Stimulated activated naive B cell treated with anti-CD40 and anti-IgM and Interleukin-4, amounts not matched to agents 10 μg/mL and 1 μg/mL and 100 μg/mL, for 72 hours (primary cell): ENCODE measurements around the gene GPATCH11.

Experiments
- ATAC-seq, 2 donors: fragments of 150-1000 bp; cut with Tn5 transposase; replicated peaks; 2 replicates each; pipeline ENCODE4 v1.10.0; 2021; ENCODE audit warnings: moderate library complexity in 1 of 2
- DNase-seq: peaks from one replicate; pipeline ENCODE4 v3.0.0; 2021
- H3K27ac Mint-ChIP-seq: one replicate; pipeline ENCODE4 v1.8.0; 2022; ENCODE audit warnings: mild to moderate bottlenecking, mixed read lengths
- H3K27me3 Mint-ChIP-seq, 2 donors: one replicate each; pipeline ENCODE4 v1.8.0; 2022; ENCODE audit warnings: mixed read lengths in 2 of 2
- H3K36me3 Mint-ChIP-seq, 2 donors: one replicate each; pipeline ENCODE4 v1.8.0; 2022; ENCODE audit warnings: mixed read lengths in 2 of 2, mild to moderate bottlenecking in 1 of 2
- H3K4me1 Mint-ChIP-seq, 2 donors: one replicate each; pipeline ENCODE4 v1.8.0; 2022; ENCODE audit warnings: mixed read lengths in 2 of 2, mild to moderate bottlenecking in 1 of 2
- H3K4me3 Mint-ChIP-seq, 2 donors: one replicate each; pipeline ENCODE4 v1.8.0; 2022; ENCODE audit warnings: mild to moderate bottlenecking in 2 of 2, mixed read lengths in 2 of 2, moderate library complexity in 1 of 2
- H3K9me3 Mint-ChIP-seq, 2 donors: one replicate each; pipeline ENCODE4 v1.8.0; 2022; ENCODE audit warnings: mixed read lengths in 2 of 2, mild to moderate bottlenecking in 1 of 2

Gene GPATCH11

DNA sequence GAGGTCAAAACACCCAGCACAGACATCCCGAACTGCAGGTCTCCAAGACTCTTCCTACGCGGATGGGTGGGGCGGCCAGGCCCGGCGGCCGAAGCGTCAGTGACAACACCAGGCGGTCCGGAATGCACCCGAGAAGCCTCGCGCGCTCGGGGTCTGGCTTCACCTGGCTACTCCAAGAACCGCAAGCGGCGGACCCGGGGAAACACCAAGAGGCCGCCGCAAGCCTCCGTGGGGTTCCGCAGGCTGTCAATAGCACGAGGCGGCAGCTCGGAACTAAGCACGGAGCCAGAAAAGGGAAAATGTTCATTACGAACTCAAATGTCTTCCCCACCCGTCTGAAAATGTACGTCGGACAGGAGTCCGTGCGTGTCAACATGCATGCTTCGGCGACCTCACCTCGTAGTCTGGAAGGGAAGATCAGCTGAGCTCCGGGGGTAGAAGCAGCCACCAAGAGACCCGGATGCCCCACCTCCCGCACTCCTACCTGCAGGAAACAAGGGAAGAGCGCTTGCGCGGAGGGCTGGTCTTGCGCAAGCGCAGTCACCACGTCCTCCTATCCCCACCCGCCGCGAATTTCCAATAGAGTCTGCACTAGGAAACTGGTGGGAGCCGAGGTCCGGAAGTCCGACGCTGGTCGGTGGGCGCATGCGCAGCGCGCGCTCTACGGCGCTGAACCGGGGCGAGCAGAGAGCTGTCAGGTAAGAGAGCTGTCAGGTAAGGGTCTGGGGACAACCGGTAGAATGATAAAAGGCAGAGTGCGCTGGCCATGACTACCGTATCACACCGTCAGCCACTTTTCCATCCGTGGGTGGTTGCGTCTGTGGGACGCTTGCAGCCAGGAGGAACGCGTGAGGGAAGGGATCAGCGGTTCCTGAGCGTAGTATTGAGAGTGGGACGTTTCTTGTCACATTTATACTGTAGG lies at the start of gene GPATCH11, which contains the start of gene HEATR5B:
GPATCH11 (plus strand) TSS at position 646 of the 922 bp plus-strand sequence. CDS start 3,864 bp downstream, outside the sequence.
HEATR5B (minus strand) TSS at position 500 of the 922 bp plus-strand sequence. CDS start 958 bp downstream, outside the sequence.
- peaks cover 43 to 44% of the 10 kb centered on the region in 2 donors for H3K4me1 Mint-ChIP-seq
- ATAC-seq (peak; percentile 86 to 92), DNase-seq (peak; percentile 93)
- no peaks in the 10 kb centered on the region for H3K9me3 Mint-ChIP-seq
- H3K27me3 Mint-ChIP-seq, result no peaks in the 10 kb centered on the region
- H3K27ac Mint-ChIP-seq, result no peak within 1 kb of the TSS
- H3K4me3 Mint-ChIP-seq, result peak within 1 kb of the TSS in 1 of 2 donors; percentile 69
- peaks cover 21 to 38% of the 10 kb centered on the region in 2 donors for H3K36me3 Mint-ChIP-seq

DNA sequence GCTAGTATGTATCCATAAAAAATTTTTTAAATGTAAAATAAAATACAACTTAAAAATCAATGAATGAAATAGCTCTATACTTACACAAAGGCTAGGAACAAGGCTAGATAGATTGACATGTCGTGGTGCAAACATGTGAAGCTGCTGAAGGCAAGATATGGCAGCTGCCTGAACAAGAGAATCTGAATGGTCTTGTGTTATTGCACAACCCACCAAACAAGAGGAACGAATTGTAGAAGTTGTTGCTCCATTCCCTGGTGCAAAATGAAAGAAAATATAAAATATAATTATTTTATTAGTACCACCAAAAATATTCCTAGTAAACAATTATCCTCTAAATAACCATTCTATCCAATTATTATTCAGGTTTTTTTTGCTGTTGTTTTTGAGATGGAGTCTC lies 46.5 kb upstream of the GPATCH11 start:
- no peak overlapping the region for H3K27ac Mint-ChIP-seq
- no peak for DNase-seq
- H3K4me1 Mint-ChIP-seq, result no peaks in the 10 kb centered on the region
- no peak overlapping the region for H3K4me3 Mint-ChIP-seq
- ATAC-seq, result no peak
- H3K36me3 Mint-ChIP-seq, result peaks cover 15 to 21% of the 10 kb centered on the region in 2 donors
- no peaks in the 10 kb centered on the region for H3K9me3 Mint-ChIP-seq
- no peaks in the 10 kb centered on the region for H3K27me3 Mint-ChIP-seq

DNA sequence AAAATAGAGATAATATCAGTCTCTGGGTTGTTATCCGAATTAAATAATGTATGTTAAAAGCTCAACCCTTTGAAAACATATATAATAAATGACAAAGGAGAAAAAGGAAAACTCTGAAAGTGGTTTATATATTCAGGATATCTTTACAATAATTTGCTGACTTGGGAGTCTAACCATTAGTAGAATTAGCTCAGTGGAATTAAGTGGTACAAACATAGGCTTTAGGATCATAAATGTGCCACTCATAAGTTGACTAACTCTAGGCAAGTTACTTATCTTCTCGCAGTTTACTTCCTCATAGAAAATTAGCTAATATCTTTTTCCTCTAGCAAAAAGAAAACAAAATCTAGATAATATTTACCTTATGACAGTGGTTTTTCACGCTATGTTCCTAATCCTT lies 44.7 kb upstream of the GPATCH11 start:
- DNase-seq (no peak), ATAC-seq (no peak)
- Mint-ChIP-seq H3K36me3 (peaks cover 16 to 24% of the 10 kb centered on the region in 2 donors), H3K4me1 (no peaks in the 10 kb centered on the region), H3K27me3 (no peaks in the 10 kb centered on the region), H3K4me3 (no peak overlapping the region), H3K9me3 (no peaks in the 10 kb centered on the region), H3K27ac (no peak overlapping the region)

DNA sequence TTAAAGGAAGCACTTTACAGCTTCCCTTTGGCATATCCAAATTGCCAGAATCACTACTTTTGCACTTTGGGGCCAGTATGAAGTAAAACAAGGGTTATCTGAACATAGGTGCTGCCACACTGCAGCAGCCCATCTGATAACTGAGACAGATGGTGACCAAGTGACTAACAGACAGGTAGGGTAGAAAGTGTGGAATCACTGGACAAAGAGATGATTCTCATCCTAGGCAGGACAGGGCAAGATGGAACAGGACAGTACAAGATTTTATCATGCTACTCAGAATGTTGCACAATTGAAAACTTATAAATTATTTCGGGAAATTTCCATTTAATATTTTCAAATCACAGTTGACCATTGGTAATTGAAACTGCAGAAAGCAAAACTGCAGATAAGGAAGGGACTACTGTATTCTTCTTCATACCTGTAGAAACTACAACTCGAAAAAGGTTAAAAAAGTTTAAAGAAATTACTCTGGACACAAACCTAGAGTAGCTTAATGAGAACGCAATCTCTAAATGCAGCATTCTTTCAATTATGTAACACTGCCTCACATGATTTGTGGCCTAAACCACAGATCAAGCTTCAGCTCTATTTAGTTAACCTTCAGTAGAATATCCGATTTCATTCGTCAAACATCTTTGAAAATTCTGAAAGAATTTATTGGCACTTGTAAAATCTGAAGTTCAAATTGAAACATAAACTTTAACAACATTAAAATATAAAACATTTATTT lies 31.6 kb upstream of the GPATCH11 start:
- H3K9me3 Mint-ChIP-seq, result no peaks in the 10 kb centered on the region
- H3K4me3 Mint-ChIP-seq, result no peak overlapping the region
- no peak for DNase-seq
- no peaks in the 10 kb centered on the region for H3K4me1 Mint-ChIP-seq
- H3K36me3 Mint-ChIP-seq, result peaks cover 33 to 38% of the 10 kb centered on the region in 2 donors
- H3K27ac Mint-ChIP-seq, result no peak overlapping the region
- ATAC-seq, result no peak
- no peaks in the 10 kb centered on the region for H3K27me3 Mint-ChIP-seq

DNA sequence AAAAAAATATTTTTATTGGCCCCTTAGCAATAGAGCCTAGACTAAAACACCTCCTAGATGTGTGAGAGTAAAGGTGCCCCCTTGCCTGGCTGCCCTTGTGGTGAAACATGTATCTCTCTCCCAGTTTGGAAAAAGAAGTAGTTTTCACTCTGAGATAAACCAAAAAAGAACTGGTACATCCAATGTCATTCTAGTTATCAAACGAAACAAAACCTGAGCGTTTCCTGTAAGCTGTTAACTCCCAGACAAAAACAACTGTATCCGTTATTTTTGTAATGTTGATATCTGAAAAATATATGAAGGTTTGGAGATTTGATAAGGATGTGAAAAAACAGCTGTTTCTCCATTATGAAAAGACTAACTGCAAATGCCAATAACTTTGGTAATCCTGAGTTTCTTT lies 24.5 kb upstream of the GPATCH11 start:
- Mint-ChIP-seq H3K27ac (no peak overlapping the region), H3K4me1 (peaks cover 0 to 1% of the 10 kb centered on the region in 2 donors), H3K27me3 (no peaks in the 10 kb centered on the region), H3K4me3 (no peak overlapping the region), H3K9me3 (no peaks in the 10 kb centered on the region), H3K36me3 (peaks cover 17 to 27% of the 10 kb centered on the region in 2 donors)
- no peak for DNase-seq
- ATAC-seq, result no peak

DNA sequence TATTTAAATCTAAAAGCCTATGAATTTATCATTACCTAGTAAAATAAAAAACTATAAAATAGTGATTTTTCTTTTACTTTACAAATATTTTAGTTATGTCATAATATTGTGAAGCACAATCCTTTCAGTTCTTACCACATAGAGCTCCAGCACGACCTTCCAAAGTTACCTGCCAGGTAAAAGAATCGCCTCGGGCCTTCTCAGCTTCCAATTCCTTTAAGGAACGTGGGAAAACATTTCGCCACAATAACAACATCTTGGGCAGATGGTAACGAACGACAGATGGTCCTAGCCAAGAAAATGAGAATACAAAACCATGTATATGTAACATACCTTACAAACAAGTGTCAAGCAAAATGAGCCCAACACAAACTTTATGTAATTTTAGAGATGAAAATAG lies 23.9 kb upstream of the GPATCH11 start:
- Mint-ChIP-seq H3K9me3 (no peaks in the 10 kb centered on the region), H3K36me3 (peaks cover 17 to 27% of the 10 kb centered on the region in 2 donors), H3K27me3 (no peaks in the 10 kb centered on the region), H3K4me1 (peaks cover 0 to 1% of the 10 kb centered on the region in 2 donors), H3K4me3 (no peak overlapping the region), H3K27ac (no peak overlapping the region)
- ATAC-seq, result no peak
- no peak for DNase-seq

DNA sequence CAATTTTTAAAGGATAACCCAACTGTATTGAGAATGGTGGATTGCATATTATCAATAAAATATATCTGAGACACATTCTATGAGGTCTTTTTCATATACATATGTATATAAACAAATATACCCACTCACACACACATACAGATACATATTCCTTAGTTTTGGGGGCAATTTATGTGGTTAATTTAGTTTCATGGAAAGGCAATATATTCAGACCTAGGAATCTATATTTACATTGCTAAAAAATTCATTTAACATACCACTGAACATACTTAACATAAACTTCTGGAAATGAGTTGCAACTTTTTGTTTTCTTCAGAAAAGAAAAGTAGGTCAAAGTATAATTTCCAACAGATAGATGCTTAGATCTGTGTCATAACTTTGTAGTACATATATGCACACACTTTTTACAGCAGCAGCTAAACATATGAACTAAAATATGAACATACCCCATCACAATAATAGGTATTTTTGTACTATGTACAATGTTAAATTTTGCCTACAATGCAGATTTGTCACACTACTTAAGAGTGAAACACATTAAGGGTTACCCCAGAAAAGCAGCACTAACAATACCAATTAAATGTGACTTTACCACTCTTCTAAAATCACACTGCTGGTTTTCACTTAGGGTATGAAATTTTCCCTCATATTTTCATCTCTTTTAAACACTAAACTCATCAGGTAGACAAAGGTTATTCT lies 23.2 kb upstream of the GPATCH11 start:
- Mint-ChIP-seq H3K36me3 (peaks cover 17 to 27% of the 10 kb centered on the region in 2 donors), H3K9me3 (no peaks in the 10 kb centered on the region), H3K4me1 (peaks cover 0 to 1% of the 10 kb centered on the region in 2 donors), H3K4me3 (no peak overlapping the region), H3K27ac (no peak overlapping the region), H3K27me3 (no peaks in the 10 kb centered on the region)
- ATAC-seq (no peak), DNase-seq (no peak)

DNA sequence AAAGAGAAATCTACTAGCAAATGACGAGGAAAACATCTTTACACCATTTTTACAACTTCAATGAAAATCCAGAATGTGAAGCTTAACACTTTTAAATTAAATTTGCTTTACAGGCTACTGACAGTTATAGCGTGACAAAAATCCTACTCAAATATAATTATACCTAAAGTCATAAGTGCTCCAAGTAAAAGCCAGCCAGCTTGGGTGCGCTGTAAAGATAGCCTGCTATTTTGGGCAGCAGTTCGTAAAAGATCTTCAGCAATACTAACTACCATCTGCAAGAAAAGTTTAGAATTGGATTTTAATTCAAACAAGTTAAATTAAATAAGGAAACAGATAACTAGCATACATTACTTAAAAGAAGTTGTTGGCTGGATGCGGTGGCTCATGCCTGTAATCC lies 22.5 kb upstream of the GPATCH11 start:
- H3K27ac Mint-ChIP-seq, result no peak overlapping the region
- no peak overlapping the region for H3K4me3 Mint-ChIP-seq
- peaks cover 0 to 1% of the 10 kb centered on the region in 2 donors for H3K4me1 Mint-ChIP-seq
- H3K36me3 Mint-ChIP-seq, result peaks cover 12 to 22% of the 10 kb centered on the region in 2 donors
- no peaks in the 10 kb centered on the region for H3K27me3 Mint-ChIP-seq
- DNase-seq (no peak), ATAC-seq (no peak)
- no peaks in the 10 kb centered on the region for H3K9me3 Mint-ChIP-seq

DNA sequence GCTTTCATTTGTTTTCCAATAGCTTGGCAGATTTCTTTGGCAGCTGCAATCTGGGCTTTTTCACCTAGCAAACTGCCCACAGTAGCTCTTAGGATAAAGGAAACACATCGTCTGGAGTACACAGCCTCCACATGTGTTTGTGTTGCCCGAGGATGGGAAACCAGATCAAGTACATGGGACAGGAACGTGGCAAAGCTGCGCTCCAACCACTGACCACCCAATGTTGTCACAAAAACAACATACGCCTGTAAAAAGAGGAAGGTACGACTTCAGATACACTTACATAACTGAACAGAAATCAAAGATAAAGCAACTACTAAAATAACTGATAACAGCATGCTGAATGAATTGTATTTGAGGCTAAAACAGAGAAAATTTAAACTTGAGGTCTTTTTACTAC lies 15.6 kb upstream of the GPATCH11 start:
- no peak for DNase-seq
- H3K4me1 Mint-ChIP-seq, result peaks cover 10 to 16% of the 10 kb centered on the region in 2 donors
- no peaks in the 10 kb centered on the region for H3K9me3 Mint-ChIP-seq
- H3K27ac Mint-ChIP-seq, result no peak overlapping the region
- H3K36me3 Mint-ChIP-seq, result peaks cover 22 to 32% of the 10 kb centered on the region in 2 donors
- H3K27me3 Mint-ChIP-seq, result no peaks in the 10 kb centered on the region
- ATAC-seq, result no peak
- H3K4me3 Mint-ChIP-seq, result no peak overlapping the region

DNA sequence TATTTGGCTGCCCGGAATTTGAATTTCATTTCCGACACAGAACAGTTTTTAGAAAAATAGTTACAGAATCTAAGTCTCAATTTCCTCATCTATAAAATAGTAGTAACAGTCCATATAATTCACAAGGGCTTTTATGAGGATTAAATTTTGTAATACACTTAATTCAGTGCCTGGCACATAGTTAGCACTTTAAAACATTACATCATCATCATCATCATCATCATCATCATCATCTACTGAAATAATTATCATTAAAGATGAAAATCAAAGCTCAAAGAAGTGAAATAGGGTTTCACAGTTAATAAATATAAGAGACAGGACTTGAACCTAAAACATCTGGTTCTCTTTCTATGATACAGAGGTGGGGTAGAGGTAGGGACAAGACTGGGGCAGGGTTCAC lies 13.4 kb upstream of the GPATCH11 start:
- H3K27ac Mint-ChIP-seq, result no peak overlapping the region
- peaks cover 35 to 37% of the 10 kb centered on the region in 2 donors for H3K36me3 Mint-ChIP-seq
- no peaks in the 10 kb centered on the region for H3K9me3 Mint-ChIP-seq
- H3K4me3 Mint-ChIP-seq, result no peak overlapping the region
- peaks cover 16 to 21% of the 10 kb centered on the region in 2 donors for H3K4me1 Mint-ChIP-seq
- ATAC-seq (no peak), DNase-seq (no peak)
- H3K27me3 Mint-ChIP-seq, result no peaks in the 10 kb centered on the region

DNA sequence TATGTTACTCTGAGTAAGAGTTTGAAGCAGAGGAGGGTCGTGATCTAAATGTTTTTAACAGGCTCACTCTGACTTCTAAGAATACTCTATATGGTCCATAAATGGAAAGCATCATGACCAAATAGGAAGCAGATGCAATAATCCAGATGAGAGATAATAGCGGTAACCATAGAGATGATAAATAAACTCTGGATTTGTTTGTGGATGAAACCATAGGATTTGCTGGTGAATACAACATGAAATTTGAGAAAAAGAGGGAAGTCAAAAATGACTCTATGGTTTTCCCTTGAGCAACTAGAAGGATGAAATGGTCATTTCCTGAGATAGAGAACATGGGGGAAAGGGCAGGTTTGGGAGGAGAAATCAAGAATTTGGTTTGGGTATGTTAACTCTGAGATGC lies 4.1 kb upstream of the GPATCH11 start:
- Mint-ChIP-seq H3K4me3 (peak overlapping the region; percentile 58 to 71), H3K27ac (peak overlapping the region; percentile 87), H3K27me3 (no peaks in the 10 kb centered on the region), H3K9me3 (no peaks in the 10 kb centered on the region), H3K4me1 (peaks cover 26 to 30% of the 10 kb centered on the region in 2 donors), H3K36me3 (peaks cover 22 to 45% of the 10 kb centered on the region in 2 donors)
- DNase-seq (no peak), ATAC-seq (no peak)

DNA sequence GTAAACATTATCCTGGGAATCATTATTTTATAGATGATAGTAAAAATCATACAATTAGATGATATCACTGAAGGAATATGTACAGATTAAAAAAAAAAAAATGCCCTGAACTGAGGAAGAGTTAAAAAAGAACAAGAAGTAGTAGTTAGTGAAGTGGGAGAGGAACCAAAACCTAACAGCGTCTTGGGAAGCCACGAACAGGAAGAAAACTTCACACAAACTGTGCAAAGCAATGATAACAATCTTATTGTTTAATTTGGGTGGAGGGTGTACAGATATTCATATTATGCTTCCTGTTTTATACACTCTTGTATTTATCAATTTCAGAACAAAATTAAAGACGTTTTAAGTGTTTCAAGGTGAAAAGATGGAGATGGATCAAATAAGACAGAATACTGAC lies 3.6 kb upstream of the GPATCH11 start:
- Mint-ChIP-seq H3K27ac (peak overlapping the region; percentile 87), H3K27me3 (no peaks in the 10 kb centered on the region), H3K9me3 (no peaks in the 10 kb centered on the region), H3K36me3 (peaks cover 22 to 45% of the 10 kb centered on the region in 2 donors), H3K4me3 (peak overlapping the region; percentile 58 to 71), H3K4me1 (peaks cover 26 to 30% of the 10 kb centered on the region in 2 donors)
- no peak for ATAC-seq
- DNase-seq, result no peak

DNA sequence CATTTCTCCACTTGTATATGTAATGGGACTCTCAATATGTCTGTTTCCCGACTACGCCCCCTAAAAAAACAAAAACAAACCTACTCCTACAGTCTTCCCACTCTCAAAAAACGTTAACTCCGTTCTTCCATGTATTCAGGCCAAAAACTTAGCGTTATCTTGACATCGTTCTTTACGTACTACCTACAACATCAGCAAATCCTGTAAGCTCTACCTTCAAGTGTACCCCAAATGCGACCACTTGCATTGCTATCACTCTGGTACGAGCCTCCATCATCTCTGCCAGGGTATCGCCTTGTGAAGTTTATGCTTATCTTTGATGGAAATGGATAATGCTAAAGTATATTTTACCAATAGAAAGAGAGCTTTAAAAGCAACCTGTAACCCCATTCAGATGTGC lies 479 bp downstream of the GPATCH11 start:
- peaks cover 22 to 42% of the 10 kb centered on the region in 2 donors for H3K36me3 Mint-ChIP-seq
- no peaks in the 10 kb centered on the region for H3K9me3 Mint-ChIP-seq
- ATAC-seq (no peak), DNase-seq (no peak)
- no peaks in the 10 kb centered on the region for H3K27me3 Mint-ChIP-seq
- H3K4me1 Mint-ChIP-seq, result peaks cover 43 to 45% of the 10 kb centered on the region in 2 donors
- H3K27ac Mint-ChIP-seq, result no peak overlapping the region
- no peak overlapping the region for H3K4me3 Mint-ChIP-seq

DNA sequence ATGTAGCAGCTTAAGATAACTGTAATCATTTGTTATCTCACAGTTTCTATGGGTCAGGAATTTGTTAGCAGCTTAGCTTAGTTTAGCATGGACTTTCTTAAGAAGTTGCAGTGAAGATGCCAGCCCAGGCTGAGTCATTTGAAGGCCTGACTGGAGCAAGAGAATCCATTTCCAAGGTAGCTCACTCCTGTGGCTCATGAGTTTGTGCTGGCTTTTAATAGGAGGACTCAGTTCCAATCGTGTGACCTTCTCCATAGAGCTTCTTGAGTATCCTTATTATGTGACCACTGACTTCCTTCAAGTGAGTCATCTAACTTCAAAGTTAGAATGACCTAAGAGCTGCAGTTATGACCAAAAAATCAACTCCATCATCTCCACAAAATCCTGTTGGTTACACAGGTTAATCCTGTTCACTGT lies 1.4 kb downstream of the GPATCH11 start:
- DNase-seq, result no peak
- no peaks in the 10 kb centered on the region for H3K9me3 Mint-ChIP-seq
- H3K4me3 Mint-ChIP-seq, result no peak overlapping the region
- H3K27me3 Mint-ChIP-seq, result no peaks in the 10 kb centered on the region
- peaks cover 21 to 34% of the 10 kb centered on the region in 2 donors for H3K36me3 Mint-ChIP-seq
- no peak for ATAC-seq
- peaks cover 39 to 42% of the 10 kb centered on the region in 2 donors for H3K4me1 Mint-ChIP-seq
- no peak overlapping the region for H3K27ac Mint-ChIP-seq
